Right hindlimb (tissue), 1 donor: Measurements from ENCODE around the gene KDM5A.
A peak's percentile ranks its signal among the peaks of the same experiment; 100 is the strongest.

Experiments used
- DNase-seq: peaks from one replicate; pipeline ENCODE4 v3.0.0-alpha.2; 2018

Gene KDM5A

DNA sequence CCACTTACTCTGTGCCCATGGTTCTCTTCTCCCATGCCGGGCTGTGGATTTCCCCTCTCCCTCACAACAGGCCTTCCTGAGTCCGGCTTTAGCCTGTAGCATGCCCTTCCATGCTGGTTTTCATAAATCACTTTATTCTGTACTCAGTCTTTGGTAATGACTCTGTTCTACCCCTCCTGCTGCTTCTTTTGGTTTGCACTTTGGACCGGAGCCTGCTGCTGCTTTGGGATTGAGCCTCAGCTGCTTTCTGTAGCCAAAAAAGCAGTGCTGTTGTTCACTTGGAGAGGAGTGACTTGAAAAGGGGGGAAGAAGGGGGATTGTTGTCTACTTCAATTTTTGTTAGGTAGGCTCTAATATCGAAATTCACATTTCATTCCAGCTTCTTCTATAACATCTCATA lies 118.0 kb downstream of the KDM5A start:
- DNase-seq: peak; percentile 55

- no peak for DNase-seq
Measured at GRCh38 chr12:269191-269590, 119.9 kb downstream of the KDM5A start.

- DNase-seq: no peak
Measured at GRCh38 chr12:268483-268840, 120.7 kb downstream of the KDM5A start.

DNA sequence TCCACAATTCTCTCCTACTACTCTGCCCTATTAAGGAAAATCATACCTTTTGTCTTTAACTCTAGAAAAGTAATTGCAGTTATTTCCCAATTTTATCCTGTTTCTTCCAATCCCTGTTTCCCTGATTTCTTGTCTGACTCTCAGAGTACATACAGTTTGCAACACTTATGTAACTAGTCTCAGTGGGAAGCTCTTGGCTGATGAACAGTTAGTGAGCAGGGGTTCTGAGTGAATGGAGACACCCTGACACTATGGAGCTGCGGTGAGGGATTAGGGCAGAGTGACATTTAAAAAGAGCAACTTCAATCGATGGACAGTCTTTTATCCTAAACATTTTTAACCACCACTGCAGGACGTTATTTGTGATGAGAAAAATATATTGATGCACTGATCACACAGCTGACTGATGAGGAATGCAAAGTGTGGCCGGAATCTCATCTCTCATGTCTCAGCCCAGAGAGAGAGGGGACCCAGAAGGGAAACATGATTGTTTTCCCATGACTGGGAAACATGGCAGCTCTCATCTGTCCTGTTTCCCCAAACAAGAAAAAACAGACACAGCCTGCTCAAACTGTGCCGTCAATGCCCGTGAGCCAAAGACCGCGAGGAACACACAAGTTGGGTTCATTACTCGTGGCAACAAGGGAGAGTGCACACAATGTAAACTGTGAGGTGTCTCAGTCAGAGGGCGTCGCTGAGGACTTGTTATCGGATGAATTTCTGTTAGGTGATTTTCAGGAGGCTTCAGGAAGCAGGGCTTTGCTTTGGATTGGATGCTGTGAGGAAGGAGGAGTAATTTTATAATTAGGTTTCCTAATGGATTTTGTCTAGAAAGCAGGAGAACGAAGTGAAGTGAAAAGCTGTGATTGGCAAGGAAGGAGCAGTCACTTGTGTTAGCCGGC lies 121.3 kb downstream of the KDM5A start:
- no peak for DNase-seq

DNA sequence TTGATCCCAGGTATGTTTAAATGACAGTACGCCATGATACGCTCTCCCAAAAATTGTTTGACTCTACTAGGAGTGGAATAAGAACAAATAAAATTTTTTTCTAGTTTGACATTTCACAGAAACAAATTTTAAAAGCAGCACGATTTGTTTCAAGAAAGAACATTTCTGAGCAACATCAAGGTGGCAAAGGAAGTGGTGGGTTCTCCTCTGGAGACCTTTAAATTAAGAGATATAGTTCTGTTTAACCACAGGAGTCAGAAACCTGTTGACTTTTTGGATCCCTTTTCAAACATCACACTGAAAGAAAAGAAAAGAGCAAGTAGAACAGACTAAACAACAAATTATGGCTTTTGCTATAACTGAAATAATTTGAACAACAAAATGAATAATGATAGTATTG lies 124.0 kb downstream of the KDM5A start:
- DNase-seq: no peak

DNA sequence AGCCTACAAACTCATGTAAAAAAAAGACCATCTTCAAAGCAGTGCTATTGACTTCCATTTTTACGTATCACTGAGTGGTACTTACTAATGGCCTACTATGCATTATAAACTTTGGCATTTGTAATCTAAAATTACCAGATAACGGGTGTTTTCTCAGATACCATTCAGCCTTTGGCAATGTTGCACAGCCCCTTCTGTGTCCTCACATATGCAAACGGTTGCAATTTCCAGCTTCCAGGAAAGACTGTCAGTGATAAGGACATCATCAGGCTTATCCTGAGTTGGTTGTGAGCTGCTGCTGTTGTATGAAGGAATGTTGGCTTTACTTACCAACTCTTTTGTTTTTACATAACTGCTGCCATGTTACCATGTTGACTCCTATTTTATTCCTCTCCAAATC lies 124.9 kb downstream of the KDM5A start:
- no peak for DNase-seq

- no peak for DNase-seq
Measured at GRCh38 chr12:263574-263973, 125.5 kb downstream of the KDM5A start.

DNA sequence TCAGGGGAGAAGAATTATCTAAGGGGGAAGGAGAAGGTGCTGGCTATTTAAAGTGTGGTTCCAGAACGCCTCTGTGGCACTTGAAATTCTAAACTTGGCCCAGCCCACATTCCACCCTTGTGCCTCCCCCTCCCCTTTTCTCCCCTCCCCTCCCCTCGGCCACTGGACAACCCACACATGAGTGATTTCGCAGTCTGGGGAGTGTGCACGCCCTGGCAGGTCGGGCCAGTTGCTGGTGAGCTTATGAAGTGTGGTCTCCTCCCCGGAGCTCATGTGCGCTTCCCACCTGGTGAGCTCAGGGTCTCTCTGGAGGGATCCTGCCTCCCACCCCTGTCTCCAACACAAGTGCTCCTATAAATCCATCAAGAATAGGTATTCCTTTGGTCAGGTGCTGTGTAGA lies 126.3 kb downstream of the KDM5A start, which contains the start of gene SLC6A13:
Gene SLC6A13, minus strand, starts transcription at position 20 of the 400 bp plus-strand sequence. CDS start 2,784 bp downstream, outside the sequence.
- peak; percentile 36 for DNase-seq

DNA sequence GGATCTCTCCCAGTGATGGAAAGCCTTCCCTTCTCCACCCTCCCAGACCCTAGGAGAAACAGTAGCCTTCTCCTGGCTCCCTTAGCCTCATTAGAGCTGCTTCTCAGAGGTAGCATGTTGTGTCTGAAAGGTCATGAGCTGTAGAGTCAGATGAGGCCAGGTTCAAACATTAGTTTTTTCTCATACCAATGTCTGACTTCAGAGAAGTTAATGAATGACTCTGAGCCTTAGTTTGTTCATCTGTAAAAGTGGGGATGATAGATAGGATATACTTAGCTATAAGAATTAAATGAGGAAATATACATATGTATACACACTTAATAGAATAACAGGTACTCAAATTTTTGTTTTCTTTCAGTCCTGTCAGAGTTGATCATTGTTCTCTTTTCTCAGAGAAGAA lies 127.0 kb downstream of the KDM5A start:
- DNase-seq: no peak

DNA sequence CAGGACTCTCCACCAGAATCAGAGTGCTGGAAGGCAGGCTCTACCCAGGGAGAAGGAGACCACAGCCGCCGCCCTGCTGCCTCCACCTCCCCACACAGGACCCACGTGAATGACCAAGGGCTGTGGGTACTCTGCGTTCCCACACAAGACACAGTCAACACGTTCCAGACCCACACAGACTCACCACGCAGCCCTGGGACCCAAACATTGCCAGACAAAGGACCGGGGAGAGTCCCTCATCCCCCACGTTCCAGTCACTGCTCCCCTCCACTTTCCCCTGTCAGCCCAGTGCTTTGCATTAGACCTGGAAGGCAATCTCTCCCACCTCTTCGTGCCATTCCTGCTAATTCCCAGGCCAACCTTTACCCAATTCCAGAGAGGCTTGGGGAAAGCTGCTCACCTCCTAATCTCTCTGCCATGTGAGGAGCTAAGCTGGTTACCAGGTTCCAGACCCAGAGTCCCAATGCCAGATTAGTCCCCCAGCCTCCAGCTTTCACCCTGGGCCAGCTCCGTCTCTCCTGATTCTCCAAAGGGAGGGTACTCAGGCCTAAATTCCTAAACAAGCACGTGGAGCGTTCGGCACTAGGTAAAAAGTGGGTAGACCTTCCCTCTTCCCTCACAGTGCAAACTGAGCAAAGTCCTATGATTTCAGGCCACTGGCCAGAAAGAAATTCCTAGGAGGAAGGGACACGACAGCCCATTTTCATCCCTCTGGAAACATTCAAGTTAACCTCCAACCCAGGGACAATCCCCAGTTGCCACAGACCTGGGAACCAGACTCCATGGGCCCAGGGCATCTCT lies 131.4 kb downstream of the KDM5A start:
- no peak for DNase-seq

DNA sequence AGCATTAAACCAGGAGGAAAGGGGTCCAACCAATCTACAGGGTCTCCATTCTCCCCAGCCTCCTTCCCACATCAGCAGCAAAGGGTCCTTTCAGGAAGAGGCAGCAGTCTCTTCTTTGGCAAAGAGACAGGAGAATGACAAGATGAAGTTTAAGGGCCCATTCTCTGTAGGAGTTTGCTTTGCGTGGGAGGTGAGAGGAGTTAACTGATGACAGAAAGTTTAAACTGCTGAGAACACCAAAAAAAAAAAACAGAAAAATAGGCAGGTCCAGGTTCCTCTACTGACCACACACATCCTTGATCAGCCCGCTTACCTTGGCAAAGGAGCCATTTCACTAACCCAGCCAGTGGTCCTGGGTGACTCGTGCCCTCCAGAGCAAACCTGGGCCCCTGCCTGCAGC lies 132.2 kb downstream of the KDM5A start:
- no peak for DNase-seq

GRCh38 chr12:256225-256624 lies 132.9 kb downstream of the KDM5A start:
- DNase-seq: no peak

DNA sequence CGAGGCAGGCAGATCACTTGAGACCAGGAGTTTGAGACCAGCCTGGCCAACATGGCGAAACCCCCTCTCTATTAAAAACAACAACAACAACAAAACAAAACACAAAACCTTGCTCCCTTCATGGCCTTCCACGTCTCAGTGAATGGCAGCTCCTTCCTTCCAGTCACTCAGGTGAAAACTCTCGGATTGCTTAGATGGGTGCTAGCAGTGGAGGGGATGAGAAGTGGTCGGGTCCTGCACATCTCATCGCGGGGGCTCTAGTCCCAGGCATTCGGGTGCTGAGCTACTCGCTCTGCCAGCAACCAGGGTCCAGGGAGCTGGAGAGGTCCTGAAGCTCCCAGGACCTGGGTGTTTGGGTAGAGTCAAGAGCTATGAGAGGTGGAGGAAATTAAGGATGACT lies 134.2 kb downstream of the KDM5A start:
- no peak for DNase-seq

DNA sequence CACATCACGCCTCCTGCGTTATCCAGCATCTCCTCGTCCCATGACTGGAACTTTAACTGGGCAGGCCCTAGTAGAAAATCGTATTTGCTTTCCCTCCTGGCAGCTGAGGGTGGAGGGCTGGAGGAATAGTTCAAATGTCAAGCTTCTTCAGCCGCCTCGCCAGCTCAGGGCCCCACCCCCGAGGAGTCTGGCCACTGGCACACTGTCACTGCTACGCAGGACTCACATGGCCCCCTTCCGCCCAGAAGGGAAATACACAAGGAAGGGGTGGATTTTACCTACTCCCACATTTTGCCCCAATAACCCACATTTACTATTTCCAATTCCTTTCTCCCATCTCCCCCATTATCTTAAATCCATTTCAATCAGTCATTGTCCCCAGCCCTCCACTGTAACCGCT lies 135.1 kb downstream of the KDM5A start:
- DNase-seq: no peak

DNA sequence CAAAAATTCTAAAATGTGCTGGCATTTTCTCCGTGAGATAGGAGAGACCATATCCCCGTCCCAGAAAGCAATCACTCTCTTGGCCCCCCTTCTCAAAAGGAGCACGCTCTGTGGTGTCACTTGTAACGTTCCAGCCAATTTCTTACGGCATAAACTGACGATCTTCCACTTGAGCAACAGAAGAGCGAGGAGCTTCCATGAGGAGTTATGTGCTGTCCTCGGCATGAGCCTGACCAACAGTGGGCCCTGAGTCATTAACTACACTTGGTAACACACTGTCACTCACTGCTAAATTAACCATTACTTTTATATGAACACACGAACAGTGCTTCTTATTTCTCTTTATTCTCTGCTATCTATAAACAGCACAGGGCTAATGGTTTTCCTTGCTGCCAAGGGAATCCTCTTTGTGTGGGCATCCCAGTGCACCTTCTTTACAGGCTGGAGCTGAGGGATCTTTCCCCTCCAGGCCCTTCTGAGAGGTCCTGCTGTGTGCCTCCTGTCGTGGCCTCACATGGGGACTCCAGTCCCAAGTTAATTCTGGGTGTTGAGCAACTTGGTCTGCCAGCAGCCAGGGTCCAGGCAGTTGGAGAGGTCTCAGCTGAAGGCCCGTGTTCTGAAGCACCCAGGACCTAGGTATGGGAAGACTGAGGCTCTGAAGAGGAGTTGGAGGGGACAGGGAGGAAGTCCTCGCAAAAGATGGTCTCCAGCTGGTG lies 135.8 kb downstream of the KDM5A start:
- DNase-seq: no peak

- DNase-seq: no peak
Measured at GRCh38 chr12:252636-253035, 136.5 kb downstream of the KDM5A start.

GRCh38 chr12:247271-247670 lies 141.8 kb downstream of the KDM5A start:
- DNase-seq: no peak

DNA sequence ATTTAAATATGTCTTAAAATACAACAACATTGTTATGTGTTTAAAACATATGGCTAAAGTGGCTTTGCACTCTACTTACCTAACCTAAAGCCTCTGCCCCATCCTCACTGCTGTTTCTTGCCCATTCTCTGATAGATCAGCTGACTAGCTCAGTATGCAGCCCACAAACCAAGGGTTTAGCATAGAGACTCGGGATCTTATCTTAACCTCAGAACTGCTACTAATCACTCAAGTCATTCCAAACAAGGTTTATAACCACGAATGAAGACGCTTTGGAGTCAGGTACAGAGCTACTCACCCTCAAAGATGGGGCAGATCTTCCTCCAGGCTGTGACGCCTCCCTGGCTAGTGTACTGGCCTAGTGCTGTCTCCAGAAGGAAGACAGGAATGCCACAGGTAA lies 145.7 kb downstream of the KDM5A start:
- DNase-seq: no peak

- no peak for DNase-seq
Measured at GRCh38 chr12:242496-242895, 146.6 kb downstream of the KDM5A start.

- DNase-seq: no peak
Measured at GRCh38 chr12:241266-241665, 147.9 kb downstream of the KDM5A start.

DNA sequence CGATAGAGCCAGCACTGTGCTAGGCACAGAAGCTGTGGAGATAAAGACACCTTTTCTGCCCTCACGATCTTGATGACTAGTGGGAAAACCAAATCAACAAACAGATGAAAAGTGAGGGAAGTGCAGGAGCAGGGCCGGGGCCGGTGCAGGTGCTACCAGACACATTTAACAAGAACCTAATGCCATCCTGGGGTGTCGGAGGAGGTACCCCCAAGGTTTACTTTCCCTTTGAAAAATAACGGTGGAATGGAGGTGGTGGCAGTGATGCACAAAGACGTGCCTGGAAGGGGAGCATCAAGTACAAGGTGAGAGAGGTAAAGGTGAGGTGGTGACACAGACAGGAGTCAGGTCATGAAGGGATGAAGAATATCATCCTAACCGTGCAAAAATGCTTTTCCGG lies 148.6 kb downstream of the KDM5A start:
- DNase-seq: no peak

DNA sequence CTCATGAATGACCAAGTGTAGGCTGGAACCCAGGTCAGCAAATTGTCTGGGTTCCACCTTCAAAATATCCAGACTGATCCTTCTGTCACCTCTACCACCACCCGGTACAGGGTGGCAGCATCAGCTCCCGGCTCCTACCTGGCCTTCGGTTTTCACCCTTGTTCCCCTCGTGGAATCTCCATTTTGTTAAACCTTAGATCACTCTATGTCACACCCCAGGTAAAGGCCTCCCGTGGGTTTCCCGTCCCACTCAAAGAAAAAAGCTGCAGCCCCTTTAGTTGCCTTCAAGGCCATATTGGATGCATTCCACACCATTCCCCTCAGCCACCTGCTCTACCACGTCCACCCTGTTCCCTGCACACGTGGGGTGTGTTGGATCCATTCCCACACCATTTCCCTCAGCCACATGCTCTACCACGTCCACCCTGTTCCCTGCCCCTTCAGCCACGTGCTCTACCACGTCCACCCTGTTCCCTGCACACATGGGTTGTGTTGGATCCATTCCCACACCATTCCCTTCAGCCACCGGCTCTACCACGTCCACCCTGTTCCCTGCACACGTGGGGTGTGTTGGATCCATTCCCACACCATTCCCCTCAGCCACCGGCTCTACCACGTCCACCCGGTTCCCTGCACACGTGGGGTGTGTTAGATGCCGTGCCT lies 150.3 kb downstream of the KDM5A start:
- DNase-seq: no peak

GRCh38 chr12:238116-238515 lies 151.0 kb downstream of the KDM5A start:
- no peak for DNase-seq
